Left forelimb (tissue), 1 donor: ENCODE results near the gene ETV6.

Experiments used
- DNase-seq: peaks from one replicate; pipeline ENCODE4 v3.0.0-alpha.2; 2018; ENCODE audit warnings: low spot score

Gene ETV6

DNA sequence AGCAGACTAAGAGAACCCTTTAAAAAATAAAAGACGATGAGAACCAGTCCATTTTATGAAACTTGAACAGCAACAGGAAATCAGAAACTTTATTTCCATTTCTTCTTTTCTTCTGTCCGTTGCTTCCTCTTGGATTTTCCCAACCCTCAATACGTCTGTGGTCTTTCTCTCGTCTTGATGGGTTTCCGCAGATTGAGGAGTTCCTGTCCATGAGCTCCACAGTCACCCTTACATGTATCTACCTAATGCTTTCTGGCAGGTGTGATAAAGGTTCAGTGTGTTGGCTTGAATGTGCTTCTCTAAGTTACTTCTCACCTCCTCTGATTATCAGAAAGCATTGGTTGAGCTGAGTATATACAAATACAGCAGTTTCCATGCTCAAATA is 110.0 kb downstream of the ETV6 start:
- no peak for DNase-seq

GRCh38 chr12:11759899-11760298 is 110.4 kb downstream of the ETV6 start:
- no peak for DNase-seq

DNA sequence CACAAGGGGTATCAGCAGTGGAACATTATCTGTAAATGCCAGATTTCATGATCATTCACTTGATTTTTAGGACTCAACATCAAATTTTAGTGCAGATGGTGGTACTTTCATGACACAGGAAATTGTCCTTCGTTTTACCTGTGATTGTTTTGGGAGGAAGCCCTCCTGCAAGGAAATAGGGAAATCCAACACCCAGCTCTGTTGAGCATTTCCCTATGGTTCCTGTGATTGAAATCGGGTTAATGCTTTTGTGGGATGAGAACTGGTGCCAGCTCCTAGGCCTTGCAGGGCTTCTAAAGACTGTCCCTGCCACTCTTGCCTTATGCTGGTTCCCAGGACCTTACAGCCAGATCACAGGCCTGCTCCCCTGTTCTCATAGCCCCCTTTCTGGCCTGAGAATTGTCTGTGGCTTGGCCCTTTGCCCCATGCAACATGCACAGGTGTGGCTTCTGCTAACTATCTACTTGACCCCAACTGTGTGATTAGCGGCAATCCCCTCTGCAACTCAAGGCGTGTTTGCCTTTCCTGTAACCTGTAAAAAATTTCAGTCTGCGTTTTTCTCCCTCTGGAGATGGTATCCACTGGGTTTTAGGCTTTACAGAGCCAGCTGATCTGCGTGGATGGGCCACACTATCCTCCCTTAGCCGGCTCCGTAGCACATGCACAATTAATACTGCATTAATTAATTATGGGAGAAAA is 112.5 kb downstream of the ETV6 start:
- no peak for DNase-seq

- no peak for DNase-seq
These were observed 113.4 kb downstream of the ETV6 start for GRCh38 chr12:11762723-11763326.

- no peak for DNase-seq
These were observed 114.5 kb downstream of the ETV6 start for GRCh38 chr12:11763760-11764520.

GRCh38 chr12:11764837-11765236 is 115.4 kb downstream of the ETV6 start:
- no peak for DNase-seq

- DNase-seq, result no peak
These were observed 115.9 kb downstream of the ETV6 start for GRCh38 chr12:11765421-11765816.

DNA sequence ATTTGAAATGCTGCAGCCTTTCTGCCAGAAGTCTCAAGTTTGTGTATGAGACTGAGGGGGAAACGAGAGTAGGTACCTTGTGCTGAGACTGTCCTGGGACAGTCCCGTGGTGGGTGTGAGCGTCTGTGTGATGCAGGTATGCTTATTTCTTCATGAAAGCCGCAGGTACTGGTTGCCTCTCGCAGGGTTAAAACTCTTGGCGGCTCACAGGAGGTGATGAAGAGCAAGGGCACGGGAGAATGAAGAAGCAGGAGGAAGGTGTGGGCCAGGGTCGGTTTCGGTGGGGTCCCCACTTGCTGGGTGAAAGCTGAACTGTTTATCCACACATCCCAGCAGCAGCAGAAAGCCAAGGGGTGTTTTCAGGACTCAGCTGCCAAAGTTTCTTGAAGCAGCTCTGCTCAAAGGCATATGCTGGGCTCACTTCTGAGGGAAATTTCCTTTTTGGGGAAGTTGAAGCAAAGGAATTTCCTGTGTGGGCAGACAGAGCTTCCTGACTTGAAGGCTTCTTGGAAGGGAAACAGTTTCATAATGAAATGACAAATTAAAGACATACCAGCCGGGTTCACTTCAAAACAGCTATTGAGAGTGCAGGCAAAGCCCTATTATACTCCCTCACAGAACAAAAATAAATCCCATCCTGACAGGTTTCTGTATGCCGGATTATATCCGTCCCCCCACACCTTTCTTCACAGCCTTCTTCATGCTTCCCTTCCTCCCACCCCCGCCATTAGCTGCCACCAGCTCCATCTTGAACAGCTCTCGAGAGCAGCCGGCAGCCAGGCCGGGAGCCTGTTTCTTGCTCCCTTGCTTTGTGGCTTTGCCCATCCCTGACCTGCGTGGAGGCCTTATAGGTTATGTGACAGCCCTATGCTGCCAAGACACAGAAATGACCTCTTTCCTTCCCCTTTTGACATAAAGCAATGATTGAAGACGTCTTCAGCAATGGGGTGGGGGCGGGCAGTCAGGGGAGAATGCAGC is 116.6 kb downstream of the ETV6 start:
- DNase-seq, result no peak

- DNase-seq, result no peak
These were observed 117.7 kb downstream of the ETV6 start for GRCh38 chr12:11767029-11767724.

- DNase-seq, result no peak
These were observed 118.3 kb downstream of the ETV6 start for GRCh38 chr12:11767798-11768197.

DNA sequence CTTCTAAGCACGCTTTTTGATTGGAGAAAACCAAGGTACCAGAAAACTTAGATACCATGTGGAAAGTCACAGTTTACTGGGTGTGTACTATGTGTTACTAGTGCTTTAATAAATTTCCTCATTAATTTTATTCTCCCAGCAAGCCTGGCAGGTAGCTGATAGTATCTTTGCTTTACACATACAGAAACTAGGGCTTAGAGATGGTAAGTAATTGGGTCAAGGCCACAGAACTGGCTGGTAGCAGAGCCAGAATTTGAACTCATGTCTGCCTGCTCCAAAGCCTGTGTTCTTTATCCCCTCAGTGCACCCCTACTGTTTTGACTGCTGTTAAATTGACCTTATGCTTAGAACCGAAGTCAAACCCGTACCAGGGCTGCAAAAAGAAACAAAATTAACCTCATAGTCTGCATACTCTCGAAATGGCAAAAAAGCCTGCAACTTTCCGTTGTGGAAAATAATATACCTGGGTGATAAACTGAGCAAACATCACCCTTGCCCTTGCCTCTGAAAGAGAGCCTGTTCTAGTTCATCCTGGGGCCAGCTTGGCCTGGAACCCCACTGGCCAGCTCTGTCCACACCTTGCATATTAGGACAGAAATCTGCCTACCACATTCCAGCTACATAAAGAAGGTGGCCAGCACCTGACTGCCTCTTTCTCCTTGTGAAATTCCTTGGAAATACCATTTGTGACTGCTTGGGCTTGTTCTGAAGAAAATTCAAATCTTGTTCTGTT is 118.9 kb downstream of the ETV6 start:
- no peak for DNase-seq

DNA sequence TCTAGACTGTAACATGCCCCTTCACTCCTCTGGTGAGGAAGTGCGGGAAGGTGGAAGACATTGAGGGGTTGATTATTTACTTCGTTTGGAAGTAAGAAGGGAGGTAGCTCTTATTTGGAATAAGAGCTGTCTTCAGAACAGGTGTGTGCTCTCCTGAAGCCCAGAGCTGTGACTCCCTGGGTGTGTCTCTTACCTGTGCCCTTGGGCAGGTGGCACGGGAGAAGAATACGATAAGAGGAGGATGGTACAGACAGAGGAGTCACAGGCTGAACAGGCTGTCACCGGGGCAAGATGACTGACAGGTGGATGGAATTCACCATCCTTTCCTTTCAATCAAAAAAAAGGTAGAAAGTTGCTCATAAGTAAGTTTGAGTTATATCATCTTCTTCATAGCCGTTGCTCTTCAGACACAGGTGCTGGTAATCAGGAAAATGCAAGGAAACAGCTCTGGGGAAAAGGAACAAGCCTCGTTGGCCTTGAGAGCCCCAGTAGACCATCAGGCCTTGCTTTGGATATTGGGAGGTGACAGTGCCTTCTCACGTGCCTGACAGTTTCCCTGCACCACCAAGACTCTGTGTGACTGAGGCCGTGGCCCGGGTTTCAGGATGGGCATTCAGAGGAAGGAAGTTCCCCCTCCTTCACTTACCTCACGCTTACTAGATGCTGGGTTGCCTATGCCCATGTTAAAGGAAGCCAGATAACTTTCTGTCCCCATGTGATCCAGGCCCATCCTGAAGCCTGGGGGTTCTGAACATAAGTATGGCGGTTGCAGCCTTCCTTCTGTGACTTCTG is 120.4 kb downstream of the ETV6 start:
- no peak for DNase-seq

DNA sequence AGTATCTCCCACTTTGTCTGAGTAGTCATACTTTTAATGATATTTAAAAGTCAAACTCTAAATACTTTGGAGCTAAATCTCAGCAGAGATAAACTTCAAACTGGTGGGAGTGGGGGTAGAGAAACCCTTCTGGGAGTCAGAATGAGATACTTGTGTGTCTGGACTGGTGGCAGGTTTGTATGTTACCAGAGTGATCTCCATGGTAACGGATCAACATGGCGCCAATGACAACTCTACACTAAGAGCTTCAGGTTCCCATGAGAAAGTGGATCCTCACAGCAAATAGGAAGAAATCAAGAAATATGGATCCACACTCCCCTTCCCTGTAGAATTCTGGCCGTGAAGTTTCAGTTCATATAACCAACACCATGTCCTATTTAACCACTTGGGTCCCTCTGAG is 121.9 kb downstream of the ETV6 start:
- DNase-seq, result no peak

- DNase-seq, result no peak
These were observed 122.5 kb downstream of the ETV6 start for GRCh38 chr12:11771895-11772502.

DNA sequence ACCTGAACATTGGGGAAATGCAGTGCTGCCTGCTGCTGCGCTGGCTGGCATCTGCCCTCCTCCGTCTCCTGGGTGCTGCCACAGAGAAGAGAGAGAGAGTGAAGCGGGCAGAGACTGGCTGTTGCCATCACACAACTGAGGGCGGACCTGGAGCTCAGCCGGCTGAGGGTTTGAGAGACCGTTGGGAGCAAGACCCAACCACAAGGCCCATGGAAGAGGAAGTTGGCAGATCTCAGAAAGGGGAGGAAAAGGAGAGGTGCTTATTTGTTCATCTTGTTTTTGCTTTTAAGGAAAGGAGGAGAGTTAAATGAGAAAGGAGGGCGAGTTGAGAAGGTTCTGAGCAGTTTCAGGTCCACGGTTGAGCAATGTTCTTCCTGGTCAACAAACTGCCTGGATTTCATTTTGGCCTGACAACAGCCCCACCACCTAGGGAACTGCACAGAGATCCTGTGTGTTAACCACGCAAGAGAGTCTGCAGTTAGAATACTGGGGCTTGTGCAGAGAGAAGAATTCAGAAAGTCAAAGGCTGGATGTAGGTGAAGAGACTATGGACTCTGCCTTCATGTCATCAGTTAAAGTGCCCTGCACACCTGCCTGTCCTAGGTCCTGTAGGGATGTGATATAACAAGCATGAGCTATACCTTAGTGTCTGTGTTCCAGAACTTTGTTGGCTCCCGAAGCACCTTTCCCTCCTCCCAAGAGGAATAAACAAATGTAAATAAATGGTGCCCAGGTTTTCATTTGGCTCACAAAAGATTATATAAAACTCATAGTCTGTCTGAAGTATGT is 124.6 kb downstream of the ETV6 start:
- no peak for DNase-seq

GRCh38 chr12:11774821-11775220 is 125.3 kb downstream of the ETV6 start:
- DNase-seq, result no peak

DNA sequence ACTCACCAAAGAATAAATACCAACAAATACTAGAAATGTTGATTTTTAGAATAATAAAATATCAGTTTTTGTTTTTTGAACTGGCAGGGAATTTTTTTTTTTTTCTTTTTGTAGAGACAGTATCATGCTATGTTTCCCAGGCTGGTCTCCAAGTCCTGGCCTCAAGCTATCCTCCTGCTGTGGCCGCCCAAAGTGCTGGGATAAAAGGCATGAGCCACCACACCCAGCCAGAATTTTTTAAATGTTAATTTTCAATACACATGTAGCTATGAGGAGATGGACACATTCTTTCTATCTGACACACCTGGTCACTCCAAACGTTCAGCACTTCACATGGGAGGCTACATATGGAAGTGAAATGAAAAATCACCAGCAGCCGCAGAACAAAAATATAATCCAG is 126.8 kb downstream of the ETV6 start:
- no peak for DNase-seq

DNA sequence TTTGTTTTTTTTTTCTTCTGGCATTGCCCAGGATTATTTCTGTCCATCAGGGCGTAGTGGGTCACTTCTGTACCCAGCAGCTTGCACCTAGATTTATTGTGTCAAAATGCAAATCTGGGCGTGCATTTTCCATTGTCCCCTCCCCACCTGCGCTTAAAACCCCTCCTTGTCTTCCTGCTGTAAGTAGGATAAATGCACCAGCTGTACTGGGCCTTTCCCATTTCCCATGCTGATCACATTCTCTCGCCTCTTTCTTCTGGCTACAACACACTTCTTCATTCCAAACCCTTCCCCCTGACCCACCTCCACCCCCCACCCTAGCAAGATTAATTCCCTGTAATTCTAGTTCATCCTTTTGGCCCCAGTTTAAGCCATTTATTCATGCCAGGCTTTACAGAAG is 128.0 kb downstream of the ETV6 start:
- no peak for DNase-seq

DNA sequence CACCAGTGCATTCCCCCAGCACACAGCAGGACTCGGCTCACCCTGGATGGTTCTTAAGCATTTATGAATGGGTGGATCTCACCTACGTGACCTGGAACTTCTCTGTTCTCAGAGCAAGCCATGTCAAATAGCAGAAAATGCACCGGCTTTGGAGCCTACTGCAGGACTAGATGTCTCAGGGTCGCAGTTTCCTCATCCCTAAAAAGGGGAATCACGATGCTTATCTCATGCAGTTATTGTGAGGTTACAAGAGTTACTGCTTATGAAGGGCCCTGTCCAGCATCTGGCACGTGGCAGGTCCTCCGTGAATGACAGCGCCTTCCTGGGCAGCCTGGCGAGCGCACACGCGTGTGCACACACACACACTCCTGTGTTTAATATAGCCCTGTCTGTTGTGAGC is 128.5 kb downstream of the ETV6 start:
- no peak for DNase-seq
